Measurements from ENCODE around the gene CREB3L2.

Gene CREB3L2

GRCh38 chr7:138004936-138005335 lies 3.0 kb upstream of the CREB3L2 start:
- in situ Hi-C loops (cut with HindIII; ENCODE audit: low sequenced_read_pairs): no loop called here
- no peak for DNase-seq (ENCODE audit: low read depth)
- TF ChIP-seq CTCF (IDR thresholded peaks at IDR 0.05; ENCODE audit: low read depth, low read length, missing control alignments): no peak
- no peak overlapping the region for H3K4me3 ChIP-seq (ENCODE audit: low read depth, low read length)

GRCh38 chr7:138004046-138004445 lies 2.2 kb upstream of the CREB3L2 start:
- DNase-seq (ENCODE audit: low read depth): no peak
- TF ChIP-seq CTCF (IDR thresholded peaks at IDR 0.05; ENCODE audit: low read depth, low read length, missing control alignments): no peak
- no peak overlapping the region for H3K4me3 ChIP-seq (ENCODE audit: low read depth, low read length)
- in situ Hi-C loops (cut with HindIII; ENCODE audit: low sequenced_read_pairs): no loop called here

- no peak for TF ChIP-seq CTCF (IDR thresholded peaks at IDR 0.05; ENCODE audit: low read depth, low read length, missing control alignments)
- in situ Hi-C loops (cut with HindIII; ENCODE audit: low sequenced_read_pairs): no loop called here
- no peak overlapping the region for H3K4me3 ChIP-seq (ENCODE audit: low read depth, low read length)
- no peak for DNase-seq (ENCODE audit: low read depth)
Measured at GRCh38 chr7:138002828-138003189, 923 bp upstream of the CREB3L2 start.

GRCh38 chr7:138002096-138002827 lies 376 bp upstream of the CREB3L2 start:
- H3K4me3 ChIP-seq (ENCODE audit: low read depth, low read length): peak overlapping the region; percentile 99
- peak; percentile 92 for TF ChIP-seq CTCF (IDR thresholded peaks at IDR 0.05; ENCODE audit: low read depth, low read length, missing control alignments)
- DNase-seq (ENCODE audit: low read depth): peak; percentile 100
- in situ Hi-C loops (cut with HindIII; ENCODE audit: low sequenced_read_pairs): no loop called here

- no peak for TF ChIP-seq CTCF (IDR thresholded peaks at IDR 0.05; ENCODE audit: low read depth, low read length, missing control alignments)
- H3K4me3 ChIP-seq (ENCODE audit: low read depth, low read length): peak overlapping the region; percentile 99
- peak; percentile 97 for DNase-seq (ENCODE audit: low read depth)
- in situ Hi-C loops (cut with HindIII; ENCODE audit: low sequenced_read_pairs): no loop called here
Measured at GRCh38 chr7:138000081-138000701, 1.7 kb downstream of the CREB3L2 start.

GRCh38 chr7:137999496-138000080 lies 2.3 kb downstream of the CREB3L2 start:
- peak overlapping the region; percentile 99 for H3K4me3 ChIP-seq (ENCODE audit: low read depth, low read length)
- in situ Hi-C loops (cut with HindIII; ENCODE audit: low sequenced_read_pairs): loop anchor here (10.0 kb wide), 1 partner anchor 395 kb away; no protein-coding TSS in a partner anchor
- no peak for TF ChIP-seq CTCF (IDR thresholded peaks at IDR 0.05; ENCODE audit: low read depth, low read length, missing control alignments)
- no peak for DNase-seq (ENCODE audit: low read depth)
